H1 (cell line): ENCODE data around the gene RBM4. TPM values are rescaled to one million over a fixed set of nuclear protein-coding genes. Genes with fewer than 3 reads are reported as not detected.

Source experiments
- ASH2L ChIP-seq: fragments of 200-600, 300-600 bp; sonication (generic); IDR thresholded peaks from one replicate; pipeline ENCODE4 v1.7.1; 2017; ENCODE audit warnings: low read length
- polyA plus RNA-seq, 7 experiments: library from polyadenylated mRNA; depleted of rRNA in 3 of 7; stranded (reverse) in 5 of 7; unstranded in 2 of 7; fragments of >200 nt in 5 of 7; fragments of 200-250 nt in 2 of 7; gene quantifications; 1 replicate in 5 of 7; 2 replicates in 1 of 7; 4 replicates in 1 of 7; pipeline versions ENCODE4 v1.2.1 to v1.2.3, GENCODE V29; 2011 to 2013; ENCODE audit warnings: missing spikeins in 2 of 7, mixed read lengths in 2 of 7
- total RNA-seq: library from RNA; stranded (reverse); fragmentation: NEBNext Ultra II Directional; extraction: Animal tissue kit (Norgen Biotek cat#: 25700); gene quantifications from 2 replicates; pipeline ENCODE4 v1.2.1, GENCODE V29; 2021
- TF ChIP-seq, protein P1 (sequence below): fragments of 300-600 bp; sonication (generic); IDR thresholded peaks from 2 replicates; pipeline ENCODE4 v1.7.1; 2012; ENCODE audit warnings: low read length, moderate library complexity, mild to moderate bottlenecking, inconsistent platforms; ENCODE audit not compliant: insufficient replicate concordance

Gene RBM4
- total and polyA plus RNA-seq, 2 of the 8 experiments (the other 6 are each of a cell fraction or from before 2014, with no cell fraction given), result 192 to 330 TPM

DNA sequence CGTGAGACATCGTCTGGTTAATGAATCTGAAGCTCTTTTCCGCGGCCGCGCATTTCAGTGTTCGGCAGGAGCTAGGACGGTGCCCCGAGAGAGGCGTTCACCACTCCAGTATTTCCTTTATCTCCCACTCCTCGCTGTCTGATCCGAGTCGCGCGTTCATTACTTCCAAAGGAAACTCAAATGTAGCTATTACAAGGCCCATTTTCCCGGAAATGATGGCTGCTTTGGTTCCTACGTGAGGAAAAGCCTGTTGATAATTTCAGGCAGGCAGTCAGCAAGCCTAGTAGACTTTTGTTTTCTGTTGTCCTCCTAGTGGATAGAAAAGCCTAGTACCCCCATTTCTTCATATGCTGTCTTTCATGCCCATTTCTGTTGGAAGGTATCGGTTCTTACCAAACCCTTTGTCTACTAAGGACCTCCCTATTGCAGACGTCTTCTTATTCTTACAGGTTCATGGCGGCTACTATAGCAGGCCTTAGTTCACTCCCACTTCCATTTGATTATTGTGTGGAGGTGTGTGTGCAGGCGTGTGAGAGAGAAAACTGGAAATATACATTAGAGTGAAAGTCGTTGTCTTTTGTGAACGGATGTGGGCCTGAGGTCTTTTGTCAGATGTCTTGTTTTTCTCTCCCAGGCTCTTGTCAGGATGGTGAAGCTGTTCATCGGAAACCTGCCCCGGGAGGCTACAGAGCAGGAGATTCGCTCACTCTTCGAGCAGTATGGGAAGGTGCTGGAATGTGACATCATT, 737 bp downstream of the RBM4 start (continued):
- TF ChIP-seq, protein P1, sequence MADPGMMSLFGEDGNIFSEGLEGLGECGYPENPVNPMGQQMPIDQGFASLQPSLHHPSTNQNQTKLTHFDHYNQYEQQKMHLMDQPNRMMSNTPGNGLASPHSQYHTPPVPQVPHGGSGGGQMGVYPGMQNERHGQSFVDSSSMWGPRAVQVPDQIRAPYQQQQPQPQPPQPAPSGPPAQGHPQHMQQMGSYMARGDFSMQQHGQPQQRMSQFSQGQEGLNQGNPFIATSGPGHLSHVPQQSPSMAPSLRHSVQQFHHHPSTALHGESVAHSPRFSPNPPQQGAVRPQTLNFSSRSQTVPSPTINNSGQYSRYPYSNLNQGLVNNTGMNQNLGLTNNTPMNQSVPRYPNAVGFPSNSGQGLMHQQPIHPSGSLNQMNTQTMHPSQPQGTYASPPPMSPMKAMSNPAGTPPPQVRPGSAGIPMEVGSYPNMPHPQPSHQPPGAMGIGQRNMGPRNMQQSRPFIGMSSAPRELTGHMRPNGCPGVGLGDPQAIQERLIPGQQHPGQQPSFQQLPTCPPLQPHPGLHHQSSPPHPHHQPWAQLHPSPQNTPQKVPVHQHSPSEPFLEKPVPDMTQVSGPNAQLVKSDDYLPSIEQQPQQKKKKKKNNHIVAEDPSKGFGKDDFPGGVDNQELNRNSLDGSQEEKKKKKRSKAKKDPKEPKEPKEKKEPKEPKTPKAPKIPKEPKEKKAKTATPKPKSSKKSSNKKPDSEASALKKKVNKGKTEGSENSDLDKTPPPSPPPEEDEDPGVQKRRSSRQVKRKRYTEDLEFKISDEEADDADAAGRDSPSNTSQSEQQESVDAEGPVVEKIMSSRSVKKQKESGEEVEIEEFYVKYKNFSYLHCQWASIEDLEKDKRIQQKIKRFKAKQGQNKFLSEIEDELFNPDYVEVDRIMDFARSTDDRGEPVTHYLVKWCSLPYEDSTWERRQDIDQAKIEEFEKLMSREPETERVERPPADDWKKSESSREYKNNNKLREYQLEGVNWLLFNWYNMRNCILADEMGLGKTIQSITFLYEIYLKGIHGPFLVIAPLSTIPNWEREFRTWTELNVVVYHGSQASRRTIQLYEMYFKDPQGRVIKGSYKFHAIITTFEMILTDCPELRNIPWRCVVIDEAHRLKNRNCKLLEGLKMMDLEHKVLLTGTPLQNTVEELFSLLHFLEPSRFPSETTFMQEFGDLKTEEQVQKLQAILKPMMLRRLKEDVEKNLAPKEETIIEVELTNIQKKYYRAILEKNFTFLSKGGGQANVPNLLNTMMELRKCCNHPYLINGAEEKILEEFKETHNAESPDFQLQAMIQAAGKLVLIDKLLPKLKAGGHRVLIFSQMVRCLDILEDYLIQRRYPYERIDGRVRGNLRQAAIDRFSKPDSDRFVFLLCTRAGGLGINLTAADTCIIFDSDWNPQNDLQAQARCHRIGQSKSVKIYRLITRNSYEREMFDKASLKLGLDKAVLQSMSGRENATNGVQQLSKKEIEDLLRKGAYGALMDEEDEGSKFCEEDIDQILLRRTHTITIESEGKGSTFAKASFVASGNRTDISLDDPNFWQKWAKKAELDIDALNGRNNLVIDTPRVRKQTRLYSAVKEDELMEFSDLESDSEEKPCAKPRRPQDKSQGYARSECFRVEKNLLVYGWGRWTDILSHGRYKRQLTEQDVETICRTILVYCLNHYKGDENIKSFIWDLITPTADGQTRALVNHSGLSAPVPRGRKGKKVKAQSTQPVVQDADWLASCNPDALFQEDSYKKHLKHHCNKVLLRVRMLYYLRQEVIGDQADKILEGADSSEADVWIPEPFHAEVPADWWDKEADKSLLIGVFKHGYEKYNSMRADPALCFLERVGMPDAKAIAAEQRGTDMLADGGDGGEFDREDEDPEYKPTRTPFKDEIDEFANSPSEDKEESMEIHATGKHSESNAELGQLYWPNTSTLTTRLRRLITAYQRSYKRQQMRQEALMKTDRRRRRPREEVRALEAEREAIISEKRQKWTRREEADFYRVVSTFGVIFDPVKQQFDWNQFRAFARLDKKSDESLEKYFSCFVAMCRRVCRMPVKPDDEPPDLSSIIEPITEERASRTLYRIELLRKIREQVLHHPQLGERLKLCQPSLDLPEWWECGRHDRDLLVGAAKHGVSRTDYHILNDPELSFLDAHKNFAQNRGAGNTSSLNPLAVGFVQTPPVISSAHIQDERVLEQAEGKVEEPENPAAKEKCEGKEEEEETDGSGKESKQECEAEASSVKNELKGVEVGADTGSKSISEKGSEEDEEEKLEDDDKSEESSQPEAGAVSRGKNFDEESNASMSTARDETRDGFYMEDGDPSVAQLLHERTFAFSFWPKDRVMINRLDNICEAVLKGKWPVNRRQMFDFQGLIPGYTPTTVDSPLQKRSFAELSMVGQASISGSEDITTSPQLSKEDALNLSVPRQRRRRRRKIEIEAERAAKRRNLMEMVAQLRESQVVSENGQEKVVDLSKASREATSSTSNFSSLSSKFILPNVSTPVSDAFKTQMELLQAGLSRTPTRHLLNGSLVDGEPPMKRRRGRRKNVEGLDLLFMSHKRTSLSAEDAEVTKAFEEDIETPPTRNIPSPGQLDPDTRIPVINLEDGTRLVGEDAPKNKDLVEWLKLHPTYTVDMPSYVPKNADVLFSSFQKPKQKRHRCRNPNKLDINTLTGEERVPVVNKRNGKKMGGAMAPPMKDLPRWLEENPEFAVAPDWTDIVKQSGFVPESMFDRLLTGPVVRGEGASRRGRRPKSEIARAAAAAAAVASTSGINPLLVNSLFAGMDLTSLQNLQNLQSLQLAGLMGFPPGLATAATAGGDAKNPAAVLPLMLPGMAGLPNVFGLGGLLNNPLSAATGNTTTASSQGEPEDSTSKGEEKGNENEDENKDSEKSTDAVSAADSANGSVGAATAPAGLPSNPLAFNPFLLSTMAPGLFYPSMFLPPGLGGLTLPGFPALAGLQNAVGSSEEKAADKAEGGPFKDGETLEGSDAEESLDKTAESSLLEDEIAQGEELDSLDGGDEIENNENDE, result peak; percentile 12
- TF ChIP-seq ASH2L, result no peak
- TF ChIP-seq, all 59 proteins: peak for 2
